ENCODE data around the gene FBXO46. TPM values are rescaled to one million over a fixed set of nuclear protein-coding genes. Genes with fewer than 3 reads are reported as not detected.

Gene FBXO46
- total RNA-seq, 1 donor from 2014 or later, result 5.6 TPM

DNA sequence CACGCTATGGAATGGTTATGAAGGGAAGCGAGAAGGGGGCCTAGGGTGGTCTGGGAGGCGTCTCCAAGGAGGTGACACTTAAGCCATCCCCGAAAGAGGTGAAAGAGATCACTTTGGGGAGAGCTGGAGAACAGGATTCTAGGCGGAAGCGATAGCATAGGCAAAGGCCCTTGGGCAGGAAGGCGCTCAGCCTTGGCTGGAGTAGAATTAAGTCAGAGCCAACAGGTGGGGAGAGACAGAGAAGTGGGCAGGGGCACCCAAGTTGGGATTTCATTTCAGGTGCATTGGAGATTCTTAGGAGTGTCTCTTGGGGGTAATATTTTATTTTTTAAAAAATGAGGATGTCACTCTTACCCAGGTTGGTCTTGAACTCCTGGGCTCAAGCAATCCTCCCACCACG is 48.6 kb downstream of the FBXO46 start:
- no peak for DNase-seq

DNA sequence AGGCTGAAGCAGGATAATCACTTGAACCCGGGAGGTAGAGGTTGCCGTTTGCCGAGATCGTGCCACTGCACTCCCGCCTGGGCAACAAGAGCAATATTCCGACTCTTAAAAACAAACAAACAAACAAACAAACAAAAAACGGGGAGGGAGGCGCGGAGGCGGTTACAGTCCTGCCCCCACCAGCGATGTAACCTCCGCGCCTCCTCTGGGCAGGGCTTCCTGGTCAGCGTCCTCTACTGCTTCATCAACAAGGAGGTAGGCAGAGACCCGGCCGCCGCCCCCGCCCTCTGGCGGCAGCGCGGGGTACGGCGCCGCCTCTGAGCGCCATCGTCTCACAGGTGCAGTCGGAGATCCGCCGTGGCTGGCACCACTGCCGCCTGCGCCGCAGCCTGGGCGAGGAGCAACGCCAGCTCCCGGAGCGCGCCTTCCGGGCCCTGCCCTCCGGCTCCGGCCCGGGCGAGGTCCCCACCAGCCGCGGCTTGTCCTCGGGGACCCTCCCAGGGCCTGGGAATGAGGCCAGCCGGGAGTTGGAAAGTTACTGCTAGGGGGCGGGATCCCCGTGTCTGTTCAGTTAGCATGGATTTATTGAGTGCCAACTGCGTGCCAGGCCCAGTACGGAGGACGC is 49.2 kb downstream of the FBXO46 start:
- peak; percentile 26 for DNase-seq

DNA sequence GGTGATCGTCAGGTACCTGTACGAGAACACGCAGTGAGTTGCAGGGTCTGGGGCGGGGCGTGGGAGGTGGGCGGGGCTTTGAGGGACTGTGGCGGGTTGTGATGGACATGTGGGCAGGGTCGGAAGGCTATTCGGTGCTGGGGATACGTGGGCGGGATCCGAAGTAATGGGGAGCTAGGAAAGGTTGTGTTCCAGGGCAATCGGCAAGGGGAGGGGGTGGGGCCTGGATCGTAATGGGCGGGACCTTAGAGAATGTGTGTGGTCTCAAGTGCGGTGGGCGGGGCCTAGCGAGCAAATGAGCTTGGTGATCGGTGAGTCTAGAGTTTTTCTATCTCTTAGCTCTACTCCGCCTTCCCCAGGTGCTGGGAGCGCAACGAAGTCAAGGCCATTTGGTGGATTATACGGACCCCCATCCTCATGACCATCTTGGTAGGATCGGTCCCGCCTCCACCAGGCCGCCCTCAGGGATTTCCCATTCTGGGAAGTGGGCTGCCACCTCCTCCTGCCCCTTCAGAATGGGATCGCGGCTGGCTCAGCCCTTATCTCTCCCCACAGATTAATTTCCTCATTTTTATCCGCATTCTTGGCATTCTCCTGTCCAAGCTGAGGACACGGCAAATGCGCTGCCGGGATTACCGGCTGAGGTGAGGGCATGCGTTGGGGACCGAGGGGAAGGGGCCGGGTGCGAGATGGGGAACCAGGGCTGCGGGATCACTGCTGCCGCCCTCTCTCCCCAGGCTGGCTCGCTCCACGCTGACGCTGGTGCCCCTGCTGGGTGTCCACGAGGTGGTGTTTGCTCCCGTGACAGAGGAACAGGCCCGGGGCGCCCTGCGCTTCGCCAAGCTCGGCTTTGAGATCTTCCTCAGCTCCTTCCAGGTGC is 53.1 kb downstream of the FBXO46 start:
- no peak for DNase-seq

DNA sequence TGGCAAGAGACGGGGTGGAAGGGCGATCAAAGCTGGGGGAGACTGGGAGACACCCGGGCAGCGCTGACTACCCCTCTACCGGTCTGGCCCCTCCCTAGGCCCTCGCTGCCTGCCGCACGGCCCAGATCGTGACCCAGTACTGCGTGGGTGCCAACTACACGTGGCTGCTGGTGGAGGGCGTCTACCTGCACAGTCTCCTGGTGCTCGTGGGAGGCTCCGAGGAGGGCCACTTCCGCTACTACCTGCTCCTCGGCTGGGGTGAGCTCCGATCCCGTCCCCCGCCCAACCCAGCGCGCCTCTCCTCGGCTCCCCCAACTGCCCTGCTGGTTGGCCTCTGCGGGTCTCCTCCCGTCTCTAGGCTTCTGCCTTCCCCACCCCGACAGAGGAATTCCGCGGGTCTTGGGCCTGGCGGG is 53.8 kb downstream of the FBXO46 start:
- DNase-seq, result no peak

DNA sequence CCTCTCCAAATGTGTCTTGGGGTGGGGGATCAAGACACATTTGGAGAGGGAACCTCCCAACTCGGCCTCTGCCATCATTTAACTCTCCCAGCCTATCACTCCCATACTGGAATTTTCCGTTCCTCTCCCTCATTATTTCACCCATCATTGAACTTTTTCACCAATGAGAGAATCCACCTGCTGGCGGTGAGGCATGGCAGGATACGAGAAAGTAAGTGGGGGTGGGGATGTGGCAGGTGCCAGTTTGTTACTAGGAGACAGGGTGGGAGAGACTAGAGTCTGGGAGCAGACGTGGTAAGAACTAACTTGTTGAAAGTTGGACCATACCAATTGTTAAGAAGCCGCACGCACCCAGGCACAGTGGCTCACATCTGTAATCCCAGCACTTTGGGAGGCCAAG is 55.8 kb downstream of the FBXO46 start:
- no peak for DNase-seq

DNA sequence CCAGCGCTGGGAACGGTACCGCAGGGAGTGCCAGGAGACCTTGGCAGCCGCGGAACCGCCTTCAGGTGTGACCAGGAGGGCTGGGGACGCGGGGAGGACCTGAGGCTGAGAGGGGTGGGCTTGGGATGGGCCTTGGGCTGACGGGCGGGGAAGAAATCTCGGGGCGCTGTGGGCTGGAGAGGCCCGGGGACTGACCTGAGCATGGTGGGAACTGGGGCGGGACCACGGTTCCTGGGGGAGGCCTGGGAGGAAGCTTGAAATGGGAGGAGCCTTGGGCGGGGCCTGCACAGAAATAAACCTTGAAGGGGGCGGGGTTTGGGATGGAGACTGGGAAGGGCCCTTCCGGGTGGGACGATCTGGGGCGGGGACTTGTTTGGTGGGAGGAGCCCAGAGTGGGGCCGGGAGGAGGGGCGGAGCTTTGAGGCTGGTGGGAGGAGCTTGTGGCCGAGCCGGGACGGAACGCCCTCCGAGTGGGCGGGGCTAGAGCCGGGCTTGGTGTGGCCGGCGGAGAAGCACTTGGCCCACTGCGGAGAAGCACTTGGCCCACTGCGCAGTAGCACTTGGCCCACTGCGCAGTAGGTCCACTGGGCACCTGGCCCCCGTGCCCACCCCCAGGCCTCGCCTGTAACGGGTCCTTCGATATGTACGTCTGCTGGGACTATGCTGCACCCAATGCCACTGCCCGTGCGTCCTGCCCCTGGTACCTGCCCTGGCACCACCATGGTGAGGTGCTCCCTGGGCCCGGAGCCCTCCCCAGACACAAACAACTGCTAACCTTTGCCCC is 59.8 kb downstream of the FBXO46 start:
- DNase-seq, result no peak

DNA sequence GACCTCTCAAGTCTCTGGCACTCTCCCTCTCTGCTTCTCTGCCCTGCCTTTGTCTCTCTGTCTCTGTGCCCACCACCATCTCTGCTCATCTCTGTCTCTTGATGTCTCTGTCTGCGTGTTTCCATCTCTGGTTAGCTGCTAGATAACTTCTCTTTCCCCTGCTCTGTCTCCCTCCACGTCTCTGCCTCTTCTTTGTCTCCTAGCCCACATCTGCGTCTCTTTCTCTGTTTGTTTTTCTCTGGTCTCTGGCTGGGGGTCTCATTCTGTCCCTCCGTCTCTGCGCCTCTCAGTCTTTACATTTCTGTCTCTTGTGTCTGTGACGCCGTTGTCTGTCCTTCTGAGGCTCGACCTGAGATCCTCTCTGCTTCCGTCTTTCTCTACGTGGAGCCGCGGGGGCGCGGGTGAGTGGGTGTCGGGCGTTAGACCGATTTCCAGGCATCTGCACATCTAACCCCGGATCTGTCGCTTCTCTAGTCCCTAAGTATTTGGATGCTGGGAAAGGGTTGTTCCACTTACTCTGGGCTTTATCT is 62.3 kb downstream of the FBXO46 start:
- DNase-seq, result peak; percentile 28

DNA sequence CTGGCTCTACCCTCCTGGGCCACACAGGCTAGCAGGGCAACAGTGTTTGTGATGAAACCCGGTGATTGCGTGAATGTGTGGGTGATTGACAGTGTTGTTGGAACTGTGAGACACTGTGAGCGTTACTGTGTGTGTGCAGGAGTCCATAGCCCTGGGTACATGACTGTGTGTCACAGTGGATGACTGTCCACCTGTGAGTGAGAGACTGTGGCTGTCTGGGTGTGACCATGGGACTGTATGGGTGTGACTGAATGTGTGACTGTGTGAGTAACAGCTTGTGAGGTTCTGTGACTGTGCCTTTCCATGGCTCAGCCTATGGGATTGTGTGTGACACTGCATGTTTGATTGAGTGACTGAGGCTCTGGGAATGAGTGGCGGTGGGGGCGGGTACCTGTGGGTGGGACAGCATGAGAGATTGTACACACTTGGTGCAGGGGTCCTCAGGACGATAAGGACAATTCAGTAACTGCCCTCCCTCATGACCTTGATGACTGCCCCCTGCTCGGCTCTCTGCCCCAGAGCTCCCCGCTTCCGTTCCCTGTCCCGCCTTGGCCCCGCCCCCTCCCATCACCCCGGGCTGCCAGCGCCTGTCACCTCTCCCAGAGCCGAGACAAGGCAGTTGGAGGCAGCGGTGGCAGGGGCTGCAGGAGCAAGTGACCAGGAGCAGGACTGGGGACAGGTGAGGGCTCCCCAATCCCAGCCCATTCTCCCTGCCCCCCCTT is 62.9 kb downstream of the FBXO46 start, which contains the start of gene GIPR:
GIPR (plus strand) TSS at position 602 of the 722 bp plus-strand sequence. CDS start 1,300 bp downstream, outside the sequence.
- DNase-seq, result peak; percentile 20

DNA sequence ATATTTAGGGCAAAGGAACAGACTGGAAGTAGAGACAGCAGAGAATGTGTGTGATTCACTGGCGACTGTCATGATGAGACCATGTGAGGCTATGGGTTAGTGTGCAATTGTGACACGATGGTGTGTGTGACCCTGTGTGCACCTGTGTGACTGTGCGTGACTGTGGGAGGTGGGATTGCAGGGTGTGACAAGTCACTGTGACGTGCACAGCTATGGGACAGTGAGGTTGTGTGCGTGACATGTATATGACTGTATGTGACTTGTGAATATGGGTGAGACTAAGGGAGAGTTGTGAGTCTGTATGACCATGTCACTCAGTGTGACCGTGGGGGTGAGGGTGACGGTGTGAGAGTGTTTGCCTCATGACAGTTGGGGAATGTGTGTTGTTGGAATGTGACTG is 66.1 kb downstream of the FBXO46 start:
- DNase-seq, result peak; percentile 60

DNA sequence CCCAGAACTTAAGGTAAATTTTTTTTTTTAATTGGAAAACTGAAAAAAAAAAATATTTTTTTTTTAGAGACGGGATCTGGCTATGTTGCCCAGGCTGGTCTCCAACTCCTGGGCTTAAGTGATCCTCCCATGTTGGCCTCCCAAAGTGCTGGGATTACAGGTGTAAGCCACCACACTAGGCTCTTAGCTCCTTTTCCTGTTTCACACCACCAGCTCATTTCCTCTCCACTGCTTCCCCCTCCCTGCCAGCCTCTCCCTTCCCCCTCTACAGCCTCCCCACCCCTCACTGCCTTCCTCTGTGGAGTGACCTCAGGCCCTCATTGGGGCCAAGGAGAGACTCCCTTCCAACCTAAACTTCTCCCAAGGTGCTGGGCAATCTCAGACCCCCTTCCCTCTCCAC is 66.9 kb downstream of the FBXO46 start:
- no peak for DNase-seq

DNA sequence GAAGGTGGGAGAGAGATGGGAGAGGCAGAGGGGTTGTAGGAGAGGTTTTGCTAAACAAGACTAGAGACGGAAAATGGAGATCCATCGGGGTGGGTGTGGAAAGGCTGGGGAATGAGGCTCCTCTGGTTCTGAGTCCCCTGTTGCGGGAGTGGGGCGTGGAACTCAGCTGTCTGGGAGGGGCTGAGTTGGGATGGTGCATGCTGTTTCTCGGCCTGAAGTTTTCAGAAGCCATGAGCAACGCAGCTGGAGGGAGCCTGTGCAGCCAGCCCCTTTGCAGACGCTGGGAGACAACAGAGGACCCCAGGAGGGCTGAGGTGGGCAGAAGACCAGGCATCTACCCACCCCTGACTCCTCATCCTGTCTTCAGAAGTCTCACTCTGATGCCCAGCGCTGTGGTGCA is 70.1 kb downstream of the FBXO46 start:
- DNase-seq, result no peak

Small RNAs within 50 kb of the gene (small RNA-seq; reads per million reads assigned to genes)
- gene MIR642A (ENCODE audit: low replicate concordance), result 0.54 reads per million, percentile 64 among the genes with 10 or more reads in this experiment

Other genes starting within 250 kb of the FBXO46 start
- 8.1 TPM for gene RTN2, start 233.8 kb downstream of the FBXO46 start, total RNA-seq
- gene PPM1N, start 232.5 kb downstream of the FBXO46 start, total RNA-seq, result 1.7 TPM
- gene VASP, start 223.4 kb downstream of the FBXO46 start, total RNA-seq, result 35.5 TPM
- gene OPA3, start 146.1 kb downstream of the FBXO46 start, total RNA-seq, result 2.6 TPM
- gene GPR4, start 128.7 kb downstream of the FBXO46 start, total RNA-seq, result 0.20 TPM
- 20.1 TPM for gene EML2, start 91.5 kb downstream of the FBXO46 start, total RNA-seq
- gene GIPR, start 62.7 kb downstream of the FBXO46 start, total RNA-seq, result 25.7 TPM
- gene SNRPD2, start 38.9 kb downstream of the FBXO46 start, total RNA-seq, result 186 TPM
- gene QPCTL, start 38.2 kb downstream of the FBXO46 start, total RNA-seq, result 3.4 TPM
- not detected for gene MEIOSIN, start 2.5 kb upstream of the FBXO46 start, total RNA-seq
- 6.9 TPM for gene SIX5, start 38.4 kb upstream of the FBXO46 start, total RNA-seq
- gene DMPK, start 51.6 kb upstream of the FBXO46 start, total RNA-seq, result 29.0 TPM
- 21.2 TPM for gene DMWD, start 61.9 kb upstream of the FBXO46 start, total RNA-seq
- gene RSPH6A, start 84.4 kb upstream of the FBXO46 start, total RNA-seq, result not detected
- 31.9 TPM for gene SYMPK, start 132.3 kb upstream of the FBXO46 start, total RNA-seq
- gene FOXA3, start 133.4 kb upstream of the FBXO46 start, total RNA-seq, result not detected
- gene IRF2BP1, start 155.2 kb upstream of the FBXO46 start, total RNA-seq, result 14.5 TPM
- 1.1 TPM for gene MYPOP, start 171.7 kb upstream of the FBXO46 start, total RNA-seq
- gene NANOS2, start 183.9 kb upstream of the FBXO46 start, total RNA-seq, result not detected
- gene NOVA2, start 243.0 kb upstream of the FBXO46 start, total RNA-seq, result 0.59 TPM

Measured in skin of body (tissue), 3 donors.